ENCODE results near the gene NTN3. TPM values are rescaled to one million over a fixed set of nuclear protein-coding genes. Genes with fewer than 3 reads are reported as not detected.

NTN3 gene
- total and polyA plus RNA-seq, 2 of the 8 experiments (the other 6 are each of a cell fraction or from before 2014, with no cell fraction given): 0.30 to 0.34 TPM

- Histone ChIP-seq H3K4me1 (replicated peaks in 1 of 4; ENCODE audit: control insufficient read depth in 3 of 4, insufficient read depth in 4 of 4, low read length in 3 of 4) (peaks cover 0 to 41% (median 31%) of the 10 kb centered on the region in 4 experiments; a peak in 6 of 7 replicates), H3K79me1 (ENCODE audit: low read depth, low read length) (no peaks in the 10 kb centered on the region), H2BK12ac (ENCODE audit: low read depth, low read length) (no peak overlapping the region; the same call in 1 of the 2 replicates), H2BK120ac (replicated peaks; ENCODE audit: low read depth, low read length) (no peak overlapping the region), H2AK5ac (ENCODE audit: low read depth, low read length) (no peak overlapping the region), H2BK5ac (ENCODE audit: low read depth, low read length) (no peak overlapping the region), H3K27ac (ENCODE audit: low read depth, low read length) (no peak overlapping the region), H3K4me2 (ENCODE audit: insufficient read depth in 1 of 2, low read depth in 2 of 2, low read length in 2 of 2) (peak overlapping the region; percentile 53 to 75), H2BK20ac (ENCODE audit: low read length) (no peak overlapping the region), H3K79me2 (ENCODE audit: control insufficient read depth in 1 of 2, insufficient read depth in 2 of 2, low read length in 2 of 2) (no peaks in the 10 kb centered on the region), H3K4me3 (ENCODE audit: extremely low read depth in 1 of 4, insufficient read depth in 2 of 4, low read depth in 3 of 4, low read length in 4 of 4) (peak overlapping the region in 1 of 4 experiments; percentile 56; a peak in 2 of 8 replicates), H3K18ac (ENCODE audit: extremely low read depth, low read length) (no peak overlapping the region; the same call in 1 of the 2 replicates), H3K23ac (ENCODE audit: insufficient read length) (no peak overlapping the region), H4K20me1 (replicated peaks in 1 of 2; ENCODE audit: control insufficient read depth in 1 of 2, insufficient read depth in 2 of 2, low read length in 2 of 2) (peaks cover 2 to 10% of the 10 kb centered on the region in 2 experiments), H3K14ac (ENCODE audit: insufficient read length) (no peak overlapping the region), H3K9me3 (ENCODE audit: insufficient read depth in 2 of 2, low read depth in 1 of 2, low read length in 1 of 2) (no peaks in the 10 kb centered on the region), H3K23me2 (ENCODE audit: low read depth, low read length) (peaks cover 27% of the 10 kb centered on the region; the same call in 1 of the 2 replicates), H3K36me3 (ENCODE audit: control insufficient read depth in 2 of 4, insufficient read depth in 4 of 4, low read length in 3 of 4) (no peaks in the 10 kb centered on the region), H3K9ac (replicated peaks in 1 of 4; ENCODE audit: extremely low read depth in 1 of 4, low read depth in 3 of 4, low read length in 3 of 4) (no peak overlapping the region), H3K56ac (replicated peaks; ENCODE audit: insufficient read length, low read depth, low read length) (no peak overlapping the region), H4K8ac (ENCODE audit: extremely low read depth, insufficient read depth, low read length) (no peak overlapping the region), H3K27me3 (replicated peaks in 1 of 4; ENCODE audit: control insufficient read depth in 3 of 4, extremely low read depth in 1 of 4, insufficient read depth in 3 of 4, low read length in 3 of 4) (peaks cover 24 to 61% (median 54%) of the 10 kb centered on the region in 4 experiments), H4K5ac (ENCODE audit: insufficient read length, low read depth, low read length) (no peak overlapping the region), H2BK15ac (ENCODE audit: low read length) (no peak overlapping the region), H3K4ac (replicated peaks; ENCODE audit: insufficient read length, low read depth, low read length) (no peak overlapping the region), H2AFZ (ENCODE audit: low read length) (no peak overlapping the region), H4K91ac (replicated peaks; ENCODE audit: insufficient read length, low read length) (no peak overlapping the region)
- CTCF ChIA-PET (ENCODE audit: partially characterized antibody): interaction anchor here (1.0 to 4.0 kb wide), 2 partner anchors 10 to 130 kb away, joined by 4 to 15 read pairs; partner anchors contain the start of genes ABCA3 and TEDC2
- FAIRE-seq (no peak), DNase-seq (ENCODE audit: low read depth in 1 of 2, low spot score in 2 of 2) (no peak)
- POLR2A ChIA-PET (ENCODE audit: partially characterized antibody): interaction anchor here (0.9 to 2.8 kb wide), 6 partner anchors 11 to 62 kb away, joined by 3 to 8 read pairs (median 6); partner anchors contain the start of genes AMDHD2 and TEDC2
- TF ChIP-seq MAFK (IDR thresholded peaks at IDR 0.05; ENCODE audit: low read depth, low read length) (no peak), SIN3A (conservative IDR thresholded peaks at IDR 0.05 in 1 of 2, IDR thresholded peaks at IDR 0.05 in 1 of 2; ENCODE audit: low read depth in 1 of 2, low read length in 2 of 2) (no peak), KDM1A (IDR thresholded peaks at IDR 0.05; ENCODE audit: borderline replicate concordance, low read length) (no peak), CHD1 (IDR thresholded peaks at IDR 0.05; ENCODE audit: low read depth, low read length) (no peak), E2F6 (IDR thresholded peaks at IDR 0.05) (peak; percentile 34; the same call in 1 of the 2 replicates), MAX (IDR thresholded peaks at IDR 0.05) (peak; percentile 78)
- 57% methylated on average over 9 of the region's 9 CpGs; no CpG with 5 or more reads in 1 of the 2 experiments for WGBS, 2 experiments (ENCODE audit: extremely low coverage in 1 of 2, insufficient coverage in 1 of 2, insufficient read length in 1 of 2, insufficient replicate concordance in 2 of 2, low coverage in 1 of 2, low lambda C conversion rate in 2 of 2, missing lambda C conversion rate in 1 of 2)
Observed at GRCh38 chr16:2470603-2471015, 488 bp upstream of the NTN3 start.
